GM18907 (cell line): ENCODE measurements around the gene CMKLR1.
A peak's percentile ranks its signal among the peaks of the same experiment; 100 is the strongest.

ENCODE experiments used
- ATAC-seq: cut with Tn5 transposase; IDR thresholded peaks from one replicate; pipeline ENCODE4 v1.9.1; 2021; ENCODE audit warnings: mild to moderate bottlenecking, moderate library complexity; ENCODE audit not compliant: unreplicated experiment

Gene CMKLR1

GRCh38 chr12:108317308-108318234 is 21.5 kb downstream of the CMKLR1 start:
- no peak for ATAC-seq

- ATAC-seq = no peak
These were observed 22.7 kb downstream of the CMKLR1 start for GRCh38 chr12:108316176-108317086.

- ATAC-seq = no peak
These were observed 23.5 kb downstream of the CMKLR1 start for GRCh38 chr12:108315486-108316105.

GRCh38 chr12:108313606-108314351 is 25.3 kb downstream of the CMKLR1 start:
- ATAC-seq = no peak

- ATAC-seq = no peak
These were observed 25.9 kb downstream of the CMKLR1 start for GRCh38 chr12:108313241-108313605.

GRCh38 chr12:108312693-108313189 is 26.4 kb downstream of the CMKLR1 start:
- no peak for ATAC-seq

GRCh38 chr12:108312073-108312659 is 26.9 kb downstream of the CMKLR1 start:
- ATAC-seq = no peak

- ATAC-seq = no peak
These were observed 27.5 kb downstream of the CMKLR1 start for GRCh38 chr12:108311605-108312004.

GRCh38 chr12:108310489-108310888 is 28.6 kb downstream of the CMKLR1 start:
- ATAC-seq = no peak

GRCh38 chr12:108309674-108310312 is 29.3 kb downstream of the CMKLR1 start:
- no peak for ATAC-seq

GRCh38 chr12:108308395-108309085 is 30.6 kb downstream of the CMKLR1 start:
- no peak for ATAC-seq

- ATAC-seq = peak; percentile 58
These were observed 32.1 kb downstream of the CMKLR1 start for GRCh38 chr12:108307006-108307405.

GRCh38 chr12:108306506-108306905 is 32.6 kb downstream of the CMKLR1 start:
- no peak for ATAC-seq

- no peak for ATAC-seq
These were observed 33.1 kb downstream of the CMKLR1 start for GRCh38 chr12:108305991-108306501.

- no peak for ATAC-seq
These were observed 33.6 kb downstream of the CMKLR1 start for GRCh38 chr12:108305520-108305919.

- ATAC-seq = no peak
These were observed 34.5 kb downstream of the CMKLR1 start for GRCh38 chr12:108304633-108305032.

GRCh38 chr12:108303703-108304102 is 35.4 kb downstream of the CMKLR1 start:
- no peak for ATAC-seq

- ATAC-seq = no peak
These were observed 36.5 kb downstream of the CMKLR1 start for GRCh38 chr12:108302403-108303311.
